Activated CD4-positive, alpha-beta T cell treated with anti-CD3 and anti-CD28 coated beads, Interleukin-2, amount 50 U/mL, for 48 hours (primary cell): ENCODE data around the gene AGA.
A peak's percentile ranks its signal among the peaks of the same experiment; 100 is the strongest.

Experiments used
- DNase-seq, 2 experiments: peaks; one replicate each; pipeline ENCODE4 v3.0.0-alpha.2; 2020

AGA gene

DNA sequence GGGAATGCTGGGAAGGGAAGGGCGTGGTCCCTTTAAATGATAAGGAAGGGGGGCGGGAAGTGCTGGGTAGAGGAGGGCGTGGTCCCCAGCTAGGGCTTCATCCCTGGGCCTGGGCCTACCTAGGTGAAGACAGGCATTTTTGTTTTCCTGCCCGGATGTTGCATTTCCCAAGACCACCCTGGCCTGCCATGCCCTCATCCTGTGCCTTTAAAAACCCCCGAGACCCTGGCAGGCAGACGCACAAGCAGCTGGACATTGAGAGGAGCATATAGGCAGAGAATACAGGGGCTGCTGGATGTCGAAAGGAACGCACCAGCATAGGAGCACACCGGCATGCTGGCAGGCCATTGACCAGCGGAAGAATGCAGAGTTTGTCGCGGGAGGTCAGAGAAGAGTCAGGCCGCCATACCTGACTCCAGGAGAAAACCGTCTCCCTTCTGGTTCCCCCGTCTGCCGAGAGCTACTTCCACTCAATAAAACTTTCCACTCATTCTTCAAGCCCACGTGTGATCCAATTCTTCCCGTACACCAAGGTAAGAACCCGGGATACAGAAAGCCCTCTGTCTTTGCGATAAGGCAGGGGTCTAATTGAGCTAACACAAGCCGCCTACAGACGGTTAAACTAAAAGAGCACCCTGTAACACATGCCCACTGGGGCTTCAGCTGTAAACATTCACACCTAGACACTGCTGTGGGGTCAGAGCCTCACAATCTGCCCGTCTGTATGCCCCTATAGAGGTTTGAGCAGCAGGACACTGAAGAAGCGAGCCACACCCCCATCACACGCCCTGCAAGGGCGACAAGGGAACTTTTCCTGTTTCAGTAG lies 2.9 kb upstream of the AGA start:
- DNase-seq: no peak

DNA sequence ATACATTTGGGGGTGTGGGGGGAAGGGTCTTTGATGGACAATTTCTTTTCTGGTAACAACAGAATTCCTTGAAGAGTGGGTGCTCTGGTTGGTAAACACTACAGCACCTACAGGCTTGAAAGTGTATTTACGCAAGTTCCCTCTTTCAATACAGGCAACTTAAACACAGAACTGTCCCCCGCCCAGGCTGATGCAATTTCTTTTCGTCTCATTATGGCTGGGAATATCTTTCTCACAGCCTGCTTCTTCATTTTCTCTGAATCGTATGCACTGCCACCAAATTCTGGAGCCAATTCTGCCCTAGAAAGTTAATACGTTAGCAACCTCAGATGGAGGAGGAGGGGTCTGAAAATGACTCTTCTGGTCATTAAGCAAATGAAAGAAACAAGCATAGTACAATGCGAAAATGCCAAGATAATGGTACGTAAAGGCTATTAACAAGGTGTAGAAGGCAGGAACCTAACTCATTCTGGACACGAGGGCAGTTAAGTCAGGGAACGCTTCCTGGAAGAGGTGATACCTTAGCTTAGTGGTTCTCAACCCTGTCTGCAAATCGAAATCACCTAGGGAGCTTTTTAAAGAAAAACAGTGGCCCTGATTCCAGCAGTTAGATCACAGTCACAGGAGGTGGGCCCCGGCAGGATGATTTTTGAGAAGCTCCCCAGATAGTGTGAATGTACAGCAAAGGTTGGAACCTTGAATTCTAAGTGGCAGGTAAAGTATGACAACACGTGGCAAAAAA lies 1.0 kb downstream of the AGA start:
- peak; percentile 12 to 29 for DNase-seq

DNA sequence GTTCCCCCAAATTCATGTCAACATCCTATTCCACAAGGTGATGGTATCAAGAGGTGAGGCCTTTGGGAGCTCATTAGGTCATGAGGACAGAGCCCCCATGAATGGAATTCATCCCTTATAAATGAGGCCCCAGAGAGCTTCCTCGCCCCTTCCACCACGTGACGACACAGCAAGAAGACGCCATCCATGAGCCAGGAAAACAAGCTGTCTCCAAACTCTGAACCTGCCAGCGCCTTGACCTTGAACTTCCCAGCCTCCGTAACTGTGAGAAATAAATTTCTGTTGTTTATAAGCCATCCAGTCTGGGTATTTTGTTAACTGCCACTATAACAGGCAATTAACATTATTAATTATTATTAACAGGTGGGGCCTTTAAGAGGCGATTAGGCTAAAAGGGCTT lies 5.8 kb downstream of the AGA start:
- no peak for DNase-seq

DNA sequence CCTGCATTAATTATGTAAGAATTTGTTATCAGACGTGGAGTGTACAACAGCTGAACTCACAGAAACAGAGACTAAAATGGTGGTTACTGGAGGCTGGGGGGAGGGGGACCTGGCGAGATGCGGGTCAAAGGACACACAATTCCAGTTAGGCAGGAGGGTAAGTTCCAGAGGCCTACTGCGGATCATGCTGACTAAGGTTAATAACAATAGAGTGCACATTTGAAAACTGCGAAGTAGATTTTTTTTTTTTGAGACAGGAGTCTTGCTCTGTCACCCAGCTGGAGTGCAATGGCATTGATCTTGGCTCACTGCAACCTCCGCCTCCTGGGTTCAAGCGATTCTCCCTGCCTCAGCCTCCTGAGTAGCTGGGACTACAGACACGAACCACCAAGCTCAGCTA lies 7.6 kb downstream of the AGA start:
- DNase-seq: no peak

DNA sequence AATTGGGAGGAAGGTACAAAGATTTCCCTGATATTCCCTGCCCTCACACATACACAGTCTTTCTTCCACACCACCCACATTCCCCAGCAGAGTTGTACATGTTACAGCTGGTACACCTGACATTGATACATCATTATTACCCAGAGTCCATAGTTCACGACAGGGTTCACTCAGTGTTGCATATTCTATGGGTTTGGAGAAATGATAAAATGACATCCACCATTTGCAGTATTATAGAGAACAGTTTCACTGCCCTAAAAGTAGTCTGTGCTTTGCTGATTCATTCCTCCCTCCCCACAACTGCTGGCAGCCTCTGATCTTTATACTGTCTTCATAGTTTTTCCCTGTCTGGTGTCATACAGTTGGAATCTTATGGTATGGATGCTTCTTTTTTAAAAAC lies 15.0 kb downstream of the AGA start:
- no peak for DNase-seq

DNA sequence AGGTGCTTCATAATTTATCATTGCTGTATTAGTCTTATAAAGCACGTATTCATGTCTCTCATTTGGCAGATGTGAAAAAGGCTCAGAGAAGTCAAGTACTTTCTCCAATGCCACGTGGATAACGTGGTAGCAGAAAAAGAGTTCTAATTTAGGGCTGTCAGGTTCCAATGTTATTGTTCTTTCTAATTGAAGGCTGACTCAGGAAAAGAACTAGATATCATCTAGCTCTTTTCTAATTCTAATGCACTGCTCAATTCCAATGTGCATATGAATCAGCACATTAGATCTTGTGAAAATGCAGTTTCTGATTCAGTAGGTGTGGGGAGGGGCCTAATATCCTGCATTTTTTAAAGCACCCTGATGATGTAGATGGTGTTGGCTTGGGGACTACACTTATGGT lies 22.8 kb downstream of the AGA start:
- DNase-seq: no peak

DNA sequence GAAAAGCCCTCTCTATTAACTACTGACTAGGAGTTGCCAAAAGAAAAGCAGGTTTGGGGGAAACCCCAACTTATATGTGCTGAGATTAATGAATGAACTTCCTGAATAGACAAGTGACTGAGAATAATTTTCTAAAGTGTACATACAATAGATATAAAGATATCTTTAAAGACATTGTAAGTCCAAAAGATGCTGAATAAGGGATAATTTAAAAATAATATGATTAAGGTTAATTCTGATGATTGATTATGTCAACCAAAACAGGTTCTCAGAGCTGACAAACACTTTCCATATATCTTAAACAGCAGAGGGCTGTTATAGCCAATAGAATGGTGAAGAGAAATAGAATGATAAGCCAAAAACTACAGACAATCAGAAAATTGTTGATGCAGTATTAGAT lies 28.6 kb downstream of the AGA start:
- no peak for DNase-seq

DNA sequence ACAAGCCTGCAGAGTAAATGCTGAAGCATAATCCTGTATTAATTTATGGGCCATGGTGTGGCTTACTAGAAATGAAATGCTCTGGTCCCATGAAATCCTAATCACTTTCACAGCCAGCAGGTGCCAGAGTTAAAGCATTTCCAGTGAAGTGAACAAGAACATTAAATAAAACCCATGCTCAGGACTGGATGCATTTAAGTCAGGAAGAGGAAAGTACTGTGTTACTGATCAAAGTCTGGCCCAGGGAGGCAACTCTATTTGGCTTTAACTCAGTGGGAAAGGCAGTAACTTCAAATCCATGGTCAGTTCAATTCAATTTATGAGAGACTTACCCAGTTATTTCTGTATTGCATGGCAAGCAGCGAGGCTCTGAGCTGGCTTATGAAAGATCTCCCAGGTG lies 29.2 kb downstream of the AGA start:
- DNase-seq: no peak

DNA sequence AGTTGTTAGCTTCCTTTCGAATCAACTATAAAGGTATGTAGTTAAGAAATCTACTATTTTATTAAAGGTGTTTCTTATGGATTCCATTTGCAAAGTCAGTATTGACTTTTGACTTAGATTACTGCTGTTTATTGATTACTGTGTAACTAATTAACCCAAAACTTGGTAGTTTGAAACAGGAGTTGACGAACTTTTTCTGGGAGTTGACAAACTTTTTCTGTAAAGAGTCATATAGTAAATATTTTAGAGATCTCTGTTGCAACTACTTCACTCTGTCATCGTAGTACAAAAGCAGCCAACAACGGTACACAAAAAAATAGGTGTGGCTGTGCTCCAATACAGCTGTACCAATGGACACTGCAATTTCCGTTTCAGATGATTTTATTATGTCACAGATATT lies 30.2 kb downstream of the AGA start:
- no peak for DNase-seq

DNA sequence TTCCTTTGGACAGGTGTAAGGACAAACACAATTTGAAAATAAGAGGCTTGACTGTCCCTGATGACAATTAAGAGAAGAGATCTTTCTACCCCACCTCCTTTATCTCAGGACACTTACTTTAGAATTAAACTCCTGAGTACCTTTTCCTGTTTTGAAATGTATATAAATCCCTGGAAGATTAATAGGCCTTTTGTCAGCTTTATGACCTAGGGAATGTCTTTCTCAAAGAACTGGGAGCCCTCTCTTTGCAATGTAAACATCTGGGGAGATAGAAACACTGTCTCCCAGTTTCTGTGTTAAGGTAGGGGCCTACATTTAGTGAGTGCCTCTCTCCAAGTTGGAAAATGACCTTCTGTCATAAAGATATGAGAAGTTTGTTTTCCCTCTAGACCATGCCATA lies 31.7 kb downstream of the AGA start:
- DNase-seq: no peak

DNA sequence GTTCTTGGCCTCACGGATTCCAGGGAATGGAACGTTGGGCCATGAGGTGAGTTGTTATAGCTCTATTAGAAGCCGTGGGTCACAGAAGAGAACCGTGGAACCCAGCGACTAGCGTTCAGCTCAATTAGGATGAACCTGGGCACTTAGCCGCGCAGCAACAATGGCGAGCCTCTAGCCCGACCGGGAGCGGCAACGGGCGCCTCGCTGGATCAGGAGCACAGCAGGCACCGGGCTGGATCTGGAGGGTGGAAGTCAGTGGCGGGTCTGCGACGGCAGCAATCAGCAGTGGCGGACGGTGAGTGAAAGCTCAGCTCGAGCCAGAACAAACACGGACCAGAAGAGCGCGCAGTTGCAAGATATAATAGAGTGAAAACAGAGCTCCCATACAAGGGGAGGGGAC lies 34.2 kb downstream of the AGA start:
- DNase-seq: no peak

DNA sequence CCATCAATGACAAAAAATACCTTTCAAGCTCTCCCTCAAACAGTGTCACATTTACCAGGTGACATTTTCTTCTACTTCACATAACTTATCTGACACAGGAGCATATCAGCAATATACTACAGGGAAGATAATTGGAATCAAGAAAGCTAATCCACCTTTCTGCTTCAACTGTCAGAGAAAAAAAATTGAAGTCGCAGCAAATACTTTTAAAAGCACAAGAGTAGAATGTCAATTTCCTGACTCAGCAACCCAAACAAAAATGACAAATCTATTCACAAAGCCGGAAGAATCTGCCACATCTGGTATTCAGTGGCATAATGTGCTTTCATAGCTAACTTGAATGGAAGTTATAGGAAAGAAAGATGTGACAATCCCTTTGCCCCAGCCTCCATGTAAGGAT lies 36.7 kb downstream of the AGA start:
- no peak for DNase-seq

DNA sequence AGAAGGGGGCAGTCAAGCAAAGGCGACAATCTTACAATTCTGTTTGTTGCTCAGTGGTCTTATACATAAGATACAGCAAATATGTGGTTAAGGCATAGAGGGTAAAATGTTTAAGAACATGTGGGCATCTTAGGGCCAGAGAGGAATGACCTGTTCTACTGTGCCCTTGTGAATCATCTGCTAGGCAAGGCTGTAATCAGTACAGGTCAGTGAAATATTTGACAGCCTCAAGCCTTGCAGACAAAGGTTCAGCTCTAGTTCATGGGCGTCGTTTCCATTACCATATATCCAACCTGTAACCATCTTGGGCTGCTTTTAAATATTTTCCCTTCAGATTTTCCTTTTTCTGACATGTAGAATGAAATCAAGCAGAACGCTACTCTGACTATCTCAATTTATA lies 37.3 kb downstream of the AGA start:
- DNase-seq: no peak

DNA sequence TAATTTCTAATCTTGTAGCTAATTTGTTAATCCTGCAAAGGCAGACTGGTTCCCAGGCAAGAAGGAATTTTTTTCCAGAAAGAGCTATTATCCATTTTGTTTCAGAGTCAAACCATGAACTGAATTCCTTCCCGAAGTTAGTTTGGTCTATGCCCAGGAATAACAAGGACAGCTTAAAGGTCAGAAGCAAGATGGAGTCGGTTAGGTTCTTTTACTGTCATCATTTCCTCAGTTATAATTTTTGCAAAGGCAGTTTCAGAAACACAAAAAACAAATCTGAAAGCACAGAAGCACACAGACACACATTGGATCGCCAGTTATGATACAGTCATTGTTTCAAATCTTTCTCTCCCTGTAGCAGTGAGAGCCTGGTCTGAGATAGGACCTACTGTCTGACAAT lies 37.9 kb downstream of the AGA start:
- no peak for DNase-seq

DNA sequence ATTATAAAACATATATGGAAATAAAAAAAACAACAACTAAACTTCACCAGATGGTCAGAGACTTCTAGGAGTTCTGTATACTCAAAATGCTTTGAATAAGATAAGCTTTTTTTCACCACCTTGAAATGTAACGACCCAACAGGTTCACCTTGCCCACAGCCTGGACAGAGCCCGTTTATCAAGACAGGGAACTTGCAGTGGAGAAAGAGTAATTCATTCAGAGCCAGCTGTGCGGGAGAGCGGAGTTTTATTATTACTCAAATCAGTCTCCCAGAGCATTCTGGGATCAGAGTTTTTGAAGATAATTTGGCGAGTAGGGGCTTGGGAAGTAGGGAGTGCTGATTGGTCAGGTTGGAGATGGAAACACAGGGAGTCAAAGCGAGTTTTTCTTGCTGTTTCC lies 38.5 kb downstream of the AGA start:
- DNase-seq: no peak

DNA sequence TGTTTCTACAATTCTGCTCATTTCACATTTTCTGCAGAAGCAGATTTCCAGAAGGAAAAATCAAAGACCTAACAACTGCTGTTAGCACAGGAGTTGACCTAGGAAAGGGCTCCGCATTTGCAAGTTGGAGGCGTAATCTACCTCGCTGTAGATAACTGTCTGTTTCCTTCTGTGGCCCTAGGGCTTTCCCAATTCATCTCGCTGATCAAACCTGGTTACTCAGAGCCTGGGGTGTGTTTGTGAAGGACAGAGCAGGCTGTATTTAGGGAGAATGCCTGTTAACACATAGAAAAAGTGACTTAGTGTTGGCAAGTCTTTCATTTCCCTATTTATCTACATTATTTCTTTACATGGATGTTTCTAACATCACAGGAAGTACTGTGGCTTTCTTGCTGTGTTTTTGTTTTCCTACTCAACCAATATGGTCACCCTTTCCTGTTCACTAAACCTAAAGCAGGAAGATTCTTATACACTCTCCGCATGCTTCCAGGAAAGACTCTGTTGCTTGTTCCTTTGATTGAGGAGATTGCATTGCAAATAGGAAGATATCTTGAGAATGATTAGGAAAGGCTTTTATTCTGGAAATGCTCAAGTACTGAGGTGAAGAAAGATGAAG lies 40.5 kb downstream of the AGA start:
- DNase-seq: no peak

DNA sequence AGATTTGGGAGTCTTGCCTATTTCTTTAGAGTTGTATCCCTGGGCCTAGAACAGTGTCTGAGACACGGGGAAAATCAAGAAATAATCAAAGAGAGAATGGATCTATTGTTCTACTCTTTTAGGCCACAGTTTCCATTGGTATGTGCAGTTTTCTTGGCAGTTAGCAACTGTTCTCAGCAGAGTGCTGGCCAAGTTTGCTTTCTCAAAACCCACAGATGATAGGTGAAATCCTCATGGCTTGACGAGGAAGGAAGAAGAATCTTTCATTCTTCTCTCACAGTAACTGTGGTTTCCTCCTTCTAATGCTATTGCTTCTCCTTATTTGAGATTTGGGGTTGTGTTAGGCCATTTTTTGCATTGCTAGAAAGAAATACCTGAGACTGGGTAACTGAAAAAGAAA lies 42.2 kb downstream of the AGA start:
- DNase-seq: no peak

DNA sequence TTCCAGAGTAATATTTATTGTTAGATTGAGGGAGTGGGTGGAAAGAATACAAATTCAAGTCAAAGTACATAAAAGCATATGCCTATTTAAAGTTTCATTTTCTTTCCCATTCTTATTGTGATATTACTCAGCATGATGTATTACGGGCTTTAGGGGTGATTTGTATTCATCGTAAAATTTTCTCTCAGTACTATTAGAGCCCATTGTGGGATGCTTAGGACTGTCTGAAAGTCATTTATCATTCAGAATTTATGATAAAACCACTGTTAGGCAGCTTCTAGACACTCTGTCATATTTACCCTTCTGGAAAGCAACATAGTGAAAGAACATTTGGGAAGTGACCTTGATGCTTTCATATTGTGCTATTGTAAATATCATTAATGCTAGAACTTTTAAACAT lies 45.9 kb downstream of the AGA start:
- DNase-seq: no peak

DNA sequence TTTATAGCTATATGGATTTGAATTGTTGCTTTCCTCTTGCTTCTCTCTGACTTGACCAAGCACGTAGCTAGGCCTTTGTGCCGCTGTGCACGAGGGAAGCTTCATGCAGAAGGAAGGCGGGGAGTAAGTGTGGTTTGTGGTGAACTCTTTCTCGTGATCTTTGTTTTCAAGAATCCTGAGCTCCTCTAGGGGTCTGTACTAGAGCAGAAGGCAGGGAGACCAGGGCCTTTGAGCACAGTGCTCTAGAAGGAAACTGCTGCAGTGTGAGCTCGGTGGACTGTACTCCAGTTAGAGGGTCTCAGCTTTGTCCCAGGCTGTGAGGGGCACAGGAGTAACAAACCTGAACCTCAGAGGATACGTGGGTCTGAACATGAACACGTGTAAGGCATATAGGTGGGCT lies 49.0 kb downstream of the AGA start:
- DNase-seq: peak; percentile 5 to 9

DNA sequence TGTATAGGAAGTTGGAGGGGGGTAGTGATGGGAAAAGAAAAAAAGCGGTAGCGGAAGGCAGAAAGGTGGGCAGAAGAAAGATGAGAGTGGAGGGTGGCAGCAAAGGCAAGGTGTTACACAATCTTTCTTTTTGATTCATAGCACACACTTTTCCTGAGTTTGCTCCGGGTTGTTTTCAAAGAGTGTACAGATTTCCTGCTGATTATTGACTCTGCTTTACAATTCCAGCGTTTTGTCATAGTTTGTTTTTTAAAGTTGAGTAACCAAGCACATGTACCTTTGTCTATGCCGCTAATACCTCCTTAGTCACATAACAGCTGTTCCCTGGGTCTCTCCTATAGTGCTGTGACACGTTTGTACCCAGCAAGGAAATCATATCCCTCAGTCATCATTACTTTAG lies 50.3 kb downstream of the AGA start:
- no peak for DNase-seq

DNA sequence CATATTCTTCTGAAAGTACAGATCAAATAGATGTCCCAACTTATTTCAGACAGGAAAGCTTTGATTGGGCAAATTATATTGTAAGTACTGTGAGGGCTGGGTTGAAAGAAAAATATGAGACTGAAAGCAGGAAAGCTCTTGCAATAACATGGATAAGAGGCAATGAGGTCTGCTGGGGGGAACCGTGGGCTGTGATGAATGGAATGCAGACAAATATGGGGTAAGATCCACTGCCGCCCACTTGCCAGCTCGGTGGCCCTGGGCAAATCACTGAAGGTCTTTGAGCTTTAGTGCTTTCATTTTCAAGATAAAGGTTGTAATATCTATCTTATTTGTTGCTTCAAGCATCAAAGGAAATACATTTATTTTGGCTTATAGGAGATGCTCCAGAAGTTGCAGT lies 51.0 kb downstream of the AGA start:
- no peak for DNase-seq

DNA sequence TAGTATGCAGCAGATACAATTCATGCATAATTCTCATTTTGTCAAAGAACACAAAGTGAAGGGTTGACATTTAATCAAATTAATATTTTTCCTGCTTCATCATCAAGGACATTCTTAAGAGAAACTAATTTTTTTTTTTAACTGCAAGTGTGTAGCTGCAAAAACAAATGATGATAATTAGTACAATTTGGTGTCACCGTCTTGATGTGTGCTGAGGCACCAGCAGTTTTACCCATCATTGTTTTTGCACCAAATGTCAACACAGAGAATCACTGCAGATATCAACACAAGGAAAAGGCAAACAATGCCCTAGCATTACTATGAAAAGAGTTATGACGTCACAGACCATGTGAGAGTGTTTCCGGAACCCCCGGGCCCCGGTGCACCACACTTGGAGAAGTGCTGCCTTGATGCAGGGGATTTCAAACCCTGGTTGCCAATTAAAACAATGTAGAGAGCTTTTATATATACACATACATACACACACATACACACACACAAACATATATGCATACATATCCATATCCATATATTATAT lies 55.9 kb downstream of the AGA start:
- no peak for DNase-seq

DNA sequence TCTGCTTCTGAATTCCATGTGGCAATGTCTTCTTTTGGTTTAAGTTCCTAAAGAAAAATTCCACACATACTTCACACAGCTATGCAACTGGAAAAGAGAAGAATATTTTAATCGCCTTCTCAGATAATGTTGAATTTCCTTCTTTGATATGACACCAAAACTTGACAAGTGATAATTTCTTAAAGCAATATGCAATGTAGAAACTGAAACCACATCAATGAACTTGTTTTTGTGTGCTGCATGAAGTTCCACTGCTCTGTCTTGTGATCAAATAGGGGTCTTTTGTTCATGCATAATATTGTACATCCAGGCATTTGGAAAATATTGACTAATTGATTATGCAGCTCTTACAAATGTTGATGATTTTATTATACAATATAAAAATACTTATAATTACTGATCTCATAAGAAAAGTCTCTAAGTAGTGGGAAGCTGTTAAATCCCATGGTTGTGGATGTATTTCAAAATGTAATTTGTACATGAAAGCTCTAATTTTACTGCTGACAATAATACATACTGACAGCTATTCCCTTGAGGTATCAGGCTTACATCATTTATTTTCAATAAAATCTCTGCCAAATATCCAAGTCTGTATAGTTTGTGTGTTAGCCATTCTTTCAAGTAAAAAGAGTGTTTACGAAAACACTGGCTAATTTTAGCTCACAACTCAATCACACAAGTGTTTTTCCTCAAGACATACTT lies 56.5 kb downstream of the AGA start:
- no peak for DNase-seq
